GM19467 (cell line): Measurements from ENCODE around the gene KIF2C.
"Not testable (repeated sequence)": the region's sequence is repeated elsewhere in the genome, so short reads cannot be mapped to it uniquely, and the experiment has no call there.

Experiments
- ATAC-seq: cut with Tn5 transposase; IDR thresholded peaks from one replicate; pipeline ENCODE4 v1.9.1; 2021; ENCODE audit warnings: mild to moderate bottlenecking, moderate library complexity; ENCODE audit not compliant: unreplicated experiment

Gene KIF2C

DNA sequence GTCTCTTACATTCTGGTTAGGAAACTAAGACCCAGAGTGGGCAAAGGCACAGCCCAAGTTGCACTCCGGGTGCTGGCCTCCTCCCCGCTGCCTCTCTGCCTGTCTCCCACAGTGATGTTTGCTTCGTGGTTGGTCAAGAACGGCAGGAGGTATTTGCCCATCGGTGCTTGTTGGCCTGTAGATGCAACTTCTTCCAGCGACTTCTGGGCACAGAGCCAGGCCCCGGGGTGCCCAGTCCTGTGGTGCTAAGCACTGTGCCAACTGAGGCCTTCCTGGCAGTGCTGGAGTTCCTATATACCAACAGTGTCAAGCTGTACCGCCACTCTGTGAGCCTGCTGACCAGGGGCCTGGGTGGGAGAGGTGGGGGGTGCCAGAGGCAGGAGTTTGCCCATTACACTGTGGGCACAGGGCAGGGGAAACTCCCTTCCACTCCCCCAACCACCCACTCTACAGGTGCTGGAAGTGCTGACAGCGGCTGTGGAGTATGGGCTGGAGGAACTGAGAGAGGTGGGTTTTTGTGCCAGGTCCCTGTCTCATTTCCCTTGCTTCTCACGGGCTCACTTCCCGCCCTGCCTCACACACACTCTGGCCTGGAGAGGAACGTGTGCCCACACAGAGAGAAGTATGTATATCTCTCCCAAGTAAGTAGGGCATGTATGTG is 70.6 kb downstream of the KIF2C start:
- ATAC-seq = no peak

DNA sequence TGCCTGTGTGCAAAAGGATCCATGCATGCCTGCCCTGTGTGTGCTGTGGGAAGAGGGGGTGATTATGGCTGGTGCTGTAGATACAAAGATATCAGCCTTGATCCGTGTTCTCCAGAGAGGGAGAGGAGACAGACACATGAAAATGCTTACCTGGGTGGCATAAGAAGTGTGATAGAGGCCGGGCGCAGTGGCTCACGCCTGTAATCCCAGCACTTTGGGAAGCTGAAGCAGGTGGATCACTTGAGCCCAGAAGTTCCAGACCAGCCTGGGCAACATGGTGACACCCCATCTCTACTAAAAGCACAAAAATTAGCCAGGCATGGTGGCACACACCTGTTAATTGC is 71.1 kb downstream of the KIF2C start:
- not testable (repeated sequence) for ATAC-seq

DNA sequence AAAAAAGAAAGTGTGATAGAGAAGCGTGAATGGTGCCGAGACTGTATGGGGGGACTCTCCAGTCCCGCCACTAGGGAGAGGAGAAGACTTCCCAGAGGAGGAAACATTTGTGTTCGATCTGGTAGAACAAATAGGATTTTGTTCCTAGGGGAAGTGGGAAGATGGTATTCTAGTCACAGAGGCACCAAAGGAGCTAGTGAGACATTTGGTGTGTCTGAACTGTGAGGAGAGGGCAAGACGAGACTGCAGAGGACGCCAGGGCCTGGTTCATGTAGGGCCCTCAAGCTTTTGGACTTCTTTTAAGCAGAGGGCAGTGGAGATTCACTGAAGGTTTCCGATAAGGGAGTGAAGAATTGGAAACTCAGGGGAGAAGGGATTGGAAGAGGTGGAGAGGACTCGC is 71.6 kb downstream of the KIF2C start:
- ATAC-seq = no peak

DNA sequence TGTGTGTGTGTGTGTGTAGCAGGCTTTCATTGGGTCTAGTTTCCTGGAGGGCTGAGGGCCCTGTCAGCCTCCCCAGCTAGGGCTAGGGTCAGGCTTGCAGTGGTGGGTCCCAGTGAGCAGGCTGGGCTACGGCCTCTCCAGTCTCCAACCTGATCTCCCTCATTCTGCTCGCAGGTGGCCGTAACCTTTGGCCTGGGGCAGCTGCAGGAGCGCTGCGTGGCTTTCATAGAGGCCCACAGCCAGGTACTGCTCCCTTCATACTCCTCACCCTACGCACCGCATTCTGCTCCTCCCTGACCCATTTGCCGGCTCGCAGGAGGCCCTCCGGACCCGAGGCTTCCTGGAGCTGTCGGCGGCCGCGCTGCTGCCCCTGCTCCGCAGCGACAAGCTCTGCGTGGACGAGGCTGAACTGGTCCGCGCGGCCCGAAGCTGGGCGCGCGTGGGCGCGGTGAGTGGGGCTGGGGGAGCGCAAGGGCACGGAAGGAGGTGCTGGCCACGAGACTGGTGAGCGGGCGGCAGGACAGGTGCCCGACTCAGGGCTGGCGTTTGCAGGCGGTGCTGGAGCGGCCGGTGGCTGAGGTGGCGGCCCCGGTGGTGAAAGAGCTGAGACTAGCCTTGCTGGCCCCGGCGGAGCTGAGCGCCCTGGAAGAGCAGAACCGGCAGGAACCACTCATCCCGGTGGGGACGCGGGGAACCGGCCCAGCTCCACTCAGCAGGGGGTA is 73.3 kb downstream of the KIF2C start:
- no peak for ATAC-seq

DNA sequence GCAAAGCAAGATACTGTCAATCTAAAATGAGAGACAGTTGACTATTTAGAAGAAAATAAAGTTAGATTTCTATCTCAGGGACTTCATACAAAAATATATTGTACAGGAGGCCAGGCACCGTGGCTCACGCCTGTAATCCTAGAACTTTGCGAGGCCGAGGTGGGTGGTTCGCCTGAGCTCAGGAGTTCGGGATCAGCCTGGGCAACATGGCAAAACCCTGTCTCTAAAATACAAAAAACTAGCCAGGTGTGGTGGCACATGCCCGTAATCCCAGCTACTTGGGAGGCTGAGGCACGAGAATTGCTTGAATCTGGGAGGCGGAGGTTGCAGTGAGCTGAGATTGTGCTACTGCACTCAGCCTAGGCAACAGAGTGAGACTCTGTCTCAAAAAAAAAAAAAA is 76.3 kb downstream of the KIF2C start:
- ATAC-seq = not testable (repeated sequence)

DNA sequence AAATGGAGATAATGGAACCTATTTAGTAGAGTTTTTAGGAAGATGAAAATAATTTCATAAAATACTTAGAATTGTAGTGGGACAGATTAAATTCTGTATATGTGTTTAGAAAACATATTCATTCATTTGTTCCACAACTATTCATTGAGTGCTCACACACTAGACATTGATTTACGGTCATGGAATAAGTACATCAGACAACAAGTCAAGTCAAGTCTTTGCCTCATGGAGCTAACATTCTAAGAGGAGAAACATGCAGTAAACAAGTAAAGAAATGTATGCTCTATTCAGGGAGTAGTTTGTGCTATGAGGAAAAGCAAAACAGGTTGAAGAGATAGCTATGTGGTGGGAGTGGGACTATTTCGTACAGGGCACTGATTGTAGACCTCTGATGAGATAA is 77.7 kb downstream of the KIF2C start:
- no peak for ATAC-seq
